Panc1 (cell line): ENCODE data around the gene MED23. TPM values are rescaled to one million over a fixed set of nuclear protein-coding genes. Genes with fewer than 3 reads are reported as not detected.

ENCODE experiments used
- ATAC-seq: fragments of 200-7000 bp; cut with Tn5 transposase; 2 replicates; pipeline ENCODE4 v1.9.1; 2020; ENCODE audit warnings: mild to moderate bottlenecking, moderate library complexity
- BruUV-seq: library from RNA; stranded (reverse); fragments of 400-500 nt; replicated peaks from 2 replicates; lab custom pipeline; 2021; lab: Mats Ljungman, UMichigan
- CTCF ChIA-PET: fragments of 300-600 bp; sonication (Branson Sonifier 250); formaldehyde crosslinking; loops from one replicate; lab custom pipeline; 2022; ENCODE audit warnings: antibody characterized with exemption; lab: Charles Lee
- POLR2A ChIA-PET: fragments of 300-600 bp; sonication (Branson Sonifier 250); formaldehyde crosslinking; loops from one replicate; lab custom pipeline; 2022; ENCODE audit warnings: antibody characterized with exemption; lab: Charles Lee
- DNase-seq: peaks from one replicate; pipeline ENCODE4 v3.0.0-alpha.2; 2010; ENCODE audit warnings: low read depth, low spot score
- H3K27ac ChIP-seq: 2 replicates; pipeline ENCODE4 v1.5.1; 2011; ENCODE audit warnings: mild to moderate bottlenecking, low read length, inconsistent platforms
- H3K27me3 ChIP-seq: fragments of 200-500 bp; sonication (Bioruptor generic); 2 replicates; pipeline ENCODE4 v1.6.0; 2014; ENCODE audit warnings: low read length, inconsistent platforms; ENCODE audit not compliant: control insufficient read depth, insufficient read depth
- H3K36me3 ChIP-seq: fragments of 200-500 bp; sonication (Bioruptor generic); 2 replicates; pipeline ENCODE4 v1.5.1; 2014; ENCODE audit warnings: inconsistent platforms, mild to moderate bottlenecking, low read length, moderate library complexity; ENCODE audit not compliant: control insufficient read depth, insufficient read depth
- H3K4me1 ChIP-seq: 2 replicates; pipeline ENCODE4 v1.5.1; 2011; ENCODE audit warnings: inconsistent platforms, mild to moderate bottlenecking, low read length, moderate library complexity; ENCODE audit not compliant: control insufficient read depth, insufficient read depth
- H3K4me3 ChIP-seq, 2 experiments: 2 replicates each; pipeline ENCODE4 v1.5.1; 2011 to 2012; ENCODE audit warnings: low read depth in 2 of 2, low read length in 2 of 2, mild to moderate bottlenecking in 2 of 2, inconsistent platforms in 1 of 2, moderate library complexity in 1 of 2
- H3K9me3 ChIP-seq: fragments of 200-500 bp; sonication (Bioruptor generic); 2 replicates; pipeline ENCODE4 v1.5.1; 2014; ENCODE audit warnings: low read depth, mild to moderate bottlenecking, inconsistent platforms, low read length, moderate library complexity; ENCODE audit not compliant: control insufficient read depth, insufficient read depth
- CTCF ChIP-seq: fragments of 450-650 bp; IDR thresholded peaks from 2 replicates; pipeline ENCODE4 v1.5.1; 2017; ENCODE audit warnings: mild to moderate bottlenecking
- POLR2AphosphoS5 ChIP-seq: IDR thresholded peaks from 2 replicates; pipeline ENCODE4 v1.6.1; 2012; ENCODE audit warnings: mild to moderate bottlenecking, low read depth, low read length, moderate library complexity
- REST ChIP-seq, 2 experiments: IDR thresholded peaks; 2 replicates each; pipeline ENCODE4 v1.6.1; 2011 to 2012; ENCODE audit warnings: low read depth in 2 of 2, control low read depth in 1 of 2, low read length in 1 of 2, mild to moderate bottlenecking in 1 of 2, moderate library complexity in 1 of 2; ENCODE audit not compliant: insufficient read depth in 1 of 2
- SIN3A ChIP-seq: IDR thresholded peaks from 2 replicates; pipeline ENCODE4 v1.6.1; 2012; ENCODE audit warnings: low read depth, mild to moderate bottlenecking, low read length, moderate library complexity, borderline replicate concordance; ENCODE audit not compliant: insufficient read depth
- TCF7L2 ChIP-seq: IDR thresholded peaks from 2 replicates; pipeline ENCODE4 v1.6.1; 2011; ENCODE audit warnings: mild to moderate bottlenecking, low read depth, low read length, inconsistent platforms
- in situ Hi-C: cut with HindIII; loops from 2 replicates; pipeline ENCODE4 v1.10.0; 2016; ENCODE audit warnings: low sequenced_read_pairs, low pct_unique_long_range_greater_than_20kb
- intact Hi-C: fragments of 100-400 bp; cut with micrococcal nuclease; formaldehyde crosslinking; loops from one replicate; pipeline ENCODE4 v1.10.0; 2022; ENCODE audit not compliant: unreplicated experiment
- total RNA-seq: library from RNA; stranded (reverse); gene quantifications from one replicate; pipeline ENCODE4 v1.2.1, GENCODE V29; 2021; ENCODE audit not compliant: unreplicated experiment

Gene MED23
- total RNA-seq, 1 experiment from 2014 or later: 18.3 TPM

GRCh38 chr6:131568726-131569125 lies 59.3 kb downstream of the MED23 start:
- POLR2A ChIA-PET: no interaction called here
- CTCF ChIA-PET: no interaction called here
- Histone ChIP-seq H3K4me3 (no peak overlapping the region), H3K9me3 (no peaks in the 10 kb centered on the region), H3K4me1 (no peaks in the 10 kb centered on the region), H3K36me3 (no peaks in the 10 kb centered on the region), H3K27ac (no peak overlapping the region), H3K27me3 (no peaks in the 10 kb centered on the region)
- BruUV-seq: no TSS peak
- DNase-seq (no peak), ATAC-seq (no peak)
- in situ Hi-C loops: no loop called here
- intact Hi-C loops: no loop called here
- no peak for TF ChIP-seq REST (IDR thresholded peaks at IDR 0.05; ENCODE audit: insufficient read depth in 1 of 2, low read depth in 2 of 2, low read length in 1 of 2)
- TF ChIP-seq CTCF: no peak
- TF ChIP-seq SIN3A: no peak
- TF ChIP-seq TCF7L2: no peak
- no peak for TF ChIP-seq POLR2AphosphoS5

- in situ Hi-C loops: no loop called here
- Histone ChIP-seq H3K27me3 (no peaks in the 10 kb centered on the region), H3K9me3 (no peaks in the 10 kb centered on the region), H3K27ac (no peak overlapping the region), H3K36me3 (no peaks in the 10 kb centered on the region), H3K4me1 (no peaks in the 10 kb centered on the region), H3K4me3 (no peak overlapping the region)
- intact Hi-C loops: no loop called here
- ChIA-PET CTCF (no interaction called here), POLR2A (no interaction called here)
- ATAC-seq: no peak
- no peak for TF ChIP-seq REST (IDR thresholded peaks at IDR 0.05; ENCODE audit: insufficient read depth in 1 of 2, low read depth in 2 of 2, low read length in 1 of 2)
- no peak for TF ChIP-seq SIN3A
- TF ChIP-seq CTCF: no peak
- TF ChIP-seq TCF7L2: no peak
- no peak for DNase-seq
- BruUV-seq: no TSS peak
Measured at GRCh38 chr6:131565056-131565455, 63.0 kb downstream of the MED23 start.
